GM10266 (cell line): ENCODE results near the gene SYNDIG1.

Experiments used
- DNase-seq: peaks from one replicate; pipeline ENCODE4 v3.0.0; 2012; ENCODE audit errors: extremely low spot score
- CTCF ChIP-seq: IDR thresholded peaks from 2 replicates; pipeline ENCODE4 v1.5.1; 2012; ENCODE audit warnings: mild to moderate bottlenecking, low read depth; ENCODE audit not compliant: control insufficient read depth, insufficient read depth; ENCODE audit errors: missing control alignments

The SYNDIG1 gene

DNA sequence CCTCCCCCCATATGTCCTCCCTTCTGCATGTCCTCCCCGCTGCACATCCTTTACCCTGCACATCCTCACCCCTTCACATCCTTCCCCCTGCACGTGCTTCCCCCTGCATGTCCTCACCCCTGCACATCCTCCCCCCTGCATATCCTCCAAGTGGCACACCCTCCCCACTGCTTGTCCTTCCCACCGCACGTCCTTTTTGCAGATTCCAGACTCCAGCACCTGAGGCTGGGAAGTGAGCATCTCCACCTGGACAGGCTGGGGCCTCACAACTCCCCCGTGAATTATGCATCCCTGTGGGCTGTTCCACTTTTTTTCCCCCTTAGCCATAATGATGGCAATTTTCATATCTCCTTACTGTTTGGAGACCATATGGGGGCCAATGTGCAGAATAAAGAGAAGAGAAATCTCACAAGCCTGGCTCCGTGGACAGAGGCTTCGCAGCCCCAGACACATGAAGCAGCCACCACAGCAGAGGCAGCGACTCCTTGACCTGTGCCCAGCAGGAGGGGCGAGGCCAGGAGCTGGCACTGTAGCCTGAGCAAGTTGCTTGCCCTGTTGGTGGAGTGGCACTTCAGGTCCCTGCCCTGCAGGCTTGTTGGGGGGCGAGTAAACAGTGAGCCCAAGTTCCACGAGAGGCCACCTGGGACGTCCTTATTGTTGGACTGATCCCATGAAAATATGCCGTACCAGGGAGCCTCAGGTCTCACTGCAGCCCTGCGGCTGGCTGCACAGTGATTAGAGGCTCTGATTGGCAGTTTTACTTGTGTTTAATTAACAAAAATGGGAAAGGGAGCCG lies 113.1 kb downstream of the SYNDIG1 start:
- no peak for TF ChIP-seq CTCF
- no peak for DNase-seq

DNA sequence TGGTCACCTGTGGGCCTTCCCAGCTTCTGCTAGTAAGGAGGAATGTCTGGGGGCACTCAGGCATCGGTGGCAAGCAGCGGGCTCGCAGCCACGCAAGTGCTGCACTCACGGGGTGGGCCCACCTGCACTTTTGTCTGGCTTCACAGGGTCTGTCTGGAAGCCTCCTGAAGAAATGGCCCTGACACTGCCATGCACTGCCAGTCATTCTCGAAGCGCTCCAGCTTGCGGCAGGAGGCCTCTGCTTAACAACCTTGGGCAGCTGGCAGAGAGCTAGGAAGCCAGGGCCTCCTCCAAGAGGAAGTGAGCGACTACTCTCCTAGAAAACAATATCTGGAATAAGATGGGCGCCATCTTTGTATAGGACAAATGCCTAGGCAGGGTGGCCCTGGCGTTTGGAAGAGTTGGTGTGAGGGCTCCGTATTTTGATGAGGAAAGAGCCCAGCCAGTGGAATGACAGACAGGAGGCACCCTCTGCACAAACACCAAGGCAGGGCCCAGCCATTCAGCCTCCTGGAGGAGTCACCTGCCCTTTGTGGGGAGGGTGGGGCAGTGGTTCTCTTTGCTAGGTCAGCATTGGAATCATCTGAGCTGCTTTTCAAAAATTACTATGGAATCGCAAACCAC lies 113.9 kb downstream of the SYNDIG1 start:
- TF ChIP-seq CTCF: no peak
- no peak for DNase-seq

DNA sequence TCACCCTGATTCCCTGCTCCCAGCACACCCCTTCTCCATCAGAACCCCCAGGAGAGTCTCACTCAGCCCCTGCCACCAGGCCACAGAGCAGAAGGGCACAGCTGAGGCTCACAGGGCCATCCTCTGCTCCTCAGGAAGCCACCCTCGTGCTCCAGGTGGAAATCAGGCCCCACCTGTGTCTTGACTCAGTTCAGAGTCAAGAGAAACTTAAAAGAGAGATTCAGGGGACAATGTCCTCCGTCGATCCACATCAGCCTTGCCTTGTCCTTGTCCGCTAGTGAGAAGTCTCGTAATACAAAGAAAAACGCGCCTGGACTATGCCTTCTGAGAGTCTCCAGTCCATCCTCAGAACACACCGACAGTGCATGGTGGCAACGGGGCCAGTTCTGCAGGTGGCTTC lies 114.6 kb downstream of the SYNDIG1 start:
- no peak for DNase-seq
- TF ChIP-seq CTCF: no peak

DNA sequence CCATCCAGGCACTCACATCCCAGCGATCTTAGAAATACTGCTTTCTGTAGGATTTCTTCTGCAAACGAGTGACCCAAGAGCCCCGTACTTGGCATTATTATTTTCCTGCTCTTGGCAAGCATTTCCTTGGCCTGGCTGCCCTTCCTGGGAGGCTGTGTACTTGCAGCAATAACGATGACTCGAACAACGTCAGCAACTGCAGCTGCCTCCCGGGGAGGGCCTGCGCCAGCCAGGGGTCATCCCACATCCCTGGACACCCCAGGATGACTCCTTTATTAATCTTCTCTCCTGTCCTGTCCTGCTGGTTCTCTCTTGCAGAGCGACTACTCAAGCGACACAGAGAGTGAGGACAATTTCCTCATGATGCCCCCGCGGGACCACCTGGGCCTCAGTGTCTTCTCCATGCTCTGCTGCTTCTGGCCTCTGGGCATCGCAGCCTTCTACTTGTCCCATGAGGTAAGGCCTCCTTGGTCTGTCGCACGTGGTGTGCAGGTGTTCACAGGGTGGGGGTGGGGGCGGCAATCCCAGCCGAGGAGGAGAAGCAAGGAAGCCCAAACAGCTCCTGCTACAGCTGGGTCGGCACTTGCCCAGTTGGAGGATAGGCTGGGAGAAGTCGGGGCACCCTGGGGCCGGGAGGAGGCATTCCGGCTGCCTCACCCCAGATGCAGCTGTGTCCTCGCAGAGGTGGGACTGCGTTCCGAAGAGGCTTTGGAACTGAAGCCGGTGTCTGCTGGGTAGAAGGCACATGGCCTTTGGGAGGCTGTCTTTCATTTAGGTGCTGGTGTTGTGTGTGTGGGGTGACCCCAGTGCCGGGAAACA lies 115.3 kb downstream of the SYNDIG1 start:
- DNase-seq: no peak
- TF ChIP-seq CTCF: no peak

- no peak for TF ChIP-seq CTCF
- no peak for DNase-seq
These were observed 116.5 kb downstream of the SYNDIG1 start for GRCh38 chr20:24585796-24586522.

DNA sequence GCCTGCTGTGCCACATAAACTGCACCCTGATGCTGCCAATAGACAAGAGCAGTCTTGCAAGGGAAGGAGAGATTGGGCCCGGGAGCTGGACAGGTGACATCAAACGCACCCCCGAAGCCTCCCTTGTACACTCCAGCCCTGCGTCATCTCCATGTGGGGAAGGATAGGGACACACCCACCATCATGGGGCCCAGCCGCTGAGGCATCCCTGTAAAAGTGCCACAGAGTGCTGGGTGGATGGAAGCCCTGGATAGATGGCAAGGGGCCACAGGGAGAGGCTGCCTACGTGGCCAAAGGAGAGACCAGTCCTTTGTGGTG lies 117.1 kb downstream of the SYNDIG1 start:
- TF ChIP-seq CTCF: no peak
- no peak for DNase-seq
